ENCODE measurements around the gene C19orf18.

GRCh38 chr19:58003174-58003828 is 29.0 kb upstream of the C19orf18 start:
- TF ChIP-seq CTCF (IDR thresholded peaks at IDR 0.05) (no peak), EZH2 (IDR thresholded peaks at IDR 0.05) (no peak), EZH2phosphoT487 (IDR thresholded peaks at IDR 0.05) (no peak)
